GM18502 (cell line): ENCODE data around the gene CPA4.
A peak's percentile ranks its signal among the peaks of the same experiment; 100 is the strongest.

ENCODE experiments used
- ATAC-seq: cut with Tn5 transposase; IDR thresholded peaks from one replicate; pipeline ENCODE4 v1.9.1; 2021; ENCODE audit warnings: mild to moderate bottlenecking; ENCODE audit not compliant: unreplicated experiment, poor library complexity

Gene CPA4

GRCh38 chr7:130274983-130275591 lies 17.9 kb upstream of the CPA4 start:
- ATAC-seq: no peak

GRCh38 chr7:130275826-130276297 lies 17.1 kb upstream of the CPA4 start:
- ATAC-seq: no peak

DNA sequence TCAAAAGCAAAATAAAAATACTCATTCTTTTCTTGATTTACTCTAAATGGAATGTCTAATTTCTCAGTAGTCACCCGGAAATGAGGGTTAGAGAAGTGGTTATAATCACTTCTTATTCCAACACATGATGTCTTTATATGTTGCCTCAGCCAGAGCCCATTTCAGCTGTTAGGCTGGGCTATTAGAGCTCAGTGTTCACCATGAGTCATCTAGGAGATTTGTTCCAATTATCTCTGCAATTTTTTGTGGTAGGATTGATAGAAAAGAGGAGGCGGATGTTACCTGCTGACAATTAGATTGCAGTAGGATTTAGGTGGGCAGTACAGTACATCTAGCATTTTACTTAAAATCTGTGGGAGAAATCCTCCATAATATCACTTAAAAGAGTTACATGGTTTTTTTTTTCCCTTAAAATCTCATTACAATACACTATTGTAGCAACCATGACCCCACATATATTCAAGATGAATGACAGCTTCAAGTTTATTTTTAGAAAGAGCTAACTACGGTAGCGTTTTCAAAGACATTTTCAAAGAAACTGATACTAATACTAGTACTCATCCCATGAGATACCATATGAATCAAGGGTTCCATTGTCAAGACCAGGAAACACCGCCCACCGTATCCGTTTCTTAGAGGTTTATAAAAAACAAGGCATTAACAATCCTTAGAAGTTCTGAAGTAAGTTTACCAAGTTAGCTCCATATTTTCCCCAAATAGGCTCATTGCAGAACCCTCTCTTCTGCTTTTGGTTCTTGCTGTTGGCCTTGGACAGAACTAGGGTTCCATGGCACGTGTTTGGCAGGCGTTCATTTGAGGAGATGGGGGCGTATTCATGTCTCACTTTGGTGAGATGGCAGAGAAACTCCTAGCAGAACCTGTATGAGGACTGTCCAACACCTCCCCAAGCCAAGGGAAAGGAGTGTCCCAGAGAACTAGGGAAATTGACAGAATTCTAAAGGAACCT lies 15.9 kb upstream of the CPA4 start:
- ATAC-seq: no peak

- ATAC-seq: no peak
These were observed 15.0 kb upstream of the CPA4 start for GRCh38 chr7:130277763-130278643.

DNA sequence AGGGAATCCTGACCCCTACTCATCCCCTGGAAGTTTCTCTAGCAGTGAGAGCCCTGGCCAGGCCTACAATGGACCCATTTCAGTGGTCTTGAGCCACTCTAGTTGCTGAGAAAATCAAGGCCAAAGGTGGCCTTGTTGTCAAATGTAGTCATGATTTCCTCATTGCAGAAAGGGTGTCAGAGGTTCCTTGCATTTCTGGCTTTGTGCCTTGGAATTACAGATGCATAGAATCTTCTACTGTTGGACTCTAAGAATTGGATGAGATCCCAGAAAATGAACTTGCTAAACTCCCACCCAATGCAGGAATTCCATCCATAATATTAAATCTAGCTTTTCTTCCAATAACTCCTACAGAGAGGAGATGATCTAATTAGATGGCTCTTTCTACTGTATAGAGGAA lies 14.1 kb upstream of the CPA4 start:
- ATAC-seq: no peak

DNA sequence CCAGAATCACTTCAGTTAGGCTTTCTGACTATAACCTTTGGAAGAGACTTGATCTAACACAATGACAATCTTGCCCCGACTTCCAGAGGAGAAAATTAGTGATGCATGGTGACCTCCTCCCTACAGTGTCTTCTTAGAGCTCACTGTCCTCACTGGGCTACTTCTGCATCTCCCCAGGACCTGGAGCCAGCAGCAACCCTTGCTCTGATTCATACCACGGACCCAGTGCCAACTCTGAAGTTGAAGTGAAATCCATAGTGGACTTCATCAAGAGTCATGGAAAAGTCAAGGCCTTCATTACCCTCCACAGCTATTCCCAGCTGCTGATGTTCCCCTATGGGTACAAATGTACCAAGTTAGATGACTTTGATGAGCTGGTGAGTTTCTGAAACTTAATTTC lies 13.7 kb upstream of the CPA4 start:
- ATAC-seq: no peak

DNA sequence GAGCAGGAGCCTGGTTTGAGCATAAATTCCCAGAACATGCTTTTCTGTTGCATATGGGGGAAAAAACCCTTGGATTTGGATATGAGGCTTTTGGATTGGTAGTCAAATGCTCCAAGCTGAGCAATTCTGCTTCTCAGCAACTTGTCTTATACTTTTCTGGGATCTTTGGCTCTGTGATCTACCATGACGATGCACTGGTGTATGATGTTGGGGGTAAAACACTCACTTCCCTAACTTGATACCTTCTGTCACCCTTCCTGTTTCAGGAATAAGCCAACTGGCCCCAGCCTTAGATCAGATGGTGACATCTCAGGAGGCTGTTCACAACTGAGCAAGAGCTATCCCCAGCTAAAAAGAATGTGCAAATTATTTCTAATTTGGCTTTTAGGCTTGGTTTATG lies 13.1 kb upstream of the CPA4 start:
- no peak for ATAC-seq

DNA sequence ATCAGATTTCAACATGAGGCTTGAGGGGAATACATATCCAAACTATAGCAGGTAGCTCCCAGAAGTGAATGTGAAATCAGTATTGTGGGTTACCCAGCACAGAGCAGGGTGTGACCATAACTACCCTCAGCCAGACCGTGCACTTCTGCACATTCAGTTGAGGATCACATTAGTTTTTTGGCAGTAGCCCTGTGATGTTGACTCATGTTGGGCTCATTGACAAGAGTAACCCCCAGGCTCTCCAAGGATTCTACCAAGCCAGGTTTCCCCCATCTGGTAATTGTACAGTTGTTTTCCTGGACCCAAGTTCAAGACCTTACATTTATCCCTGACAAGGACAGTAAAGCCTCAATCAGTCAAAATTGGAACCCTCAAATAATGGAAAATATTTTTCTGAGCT lies 11.7 kb upstream of the CPA4 start:
- no peak for ATAC-seq

- ATAC-seq: no peak
These were observed 6.1 kb upstream of the CPA4 start for GRCh38 chr7:130286881-130287280.

DNA sequence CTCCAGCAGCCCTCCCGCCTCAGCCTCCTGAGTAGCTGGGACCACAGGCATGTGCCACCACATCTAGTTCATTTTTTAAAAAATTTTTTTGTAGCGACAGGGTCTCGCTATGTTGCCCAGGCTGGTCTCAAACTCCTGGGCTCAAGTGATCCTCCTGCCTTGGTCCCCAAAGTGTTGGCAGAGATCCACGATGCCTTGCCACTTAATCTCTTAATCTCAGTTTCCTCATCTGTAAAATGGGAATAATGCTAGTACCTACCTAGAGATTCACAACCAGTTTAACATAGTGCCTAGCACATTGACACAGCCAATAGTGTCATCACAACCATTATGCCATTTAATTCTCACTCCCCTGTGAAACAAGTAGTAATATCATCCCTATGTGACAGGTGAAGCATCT lies 4.8 kb upstream of the CPA4 start:
- ATAC-seq: no peak

DNA sequence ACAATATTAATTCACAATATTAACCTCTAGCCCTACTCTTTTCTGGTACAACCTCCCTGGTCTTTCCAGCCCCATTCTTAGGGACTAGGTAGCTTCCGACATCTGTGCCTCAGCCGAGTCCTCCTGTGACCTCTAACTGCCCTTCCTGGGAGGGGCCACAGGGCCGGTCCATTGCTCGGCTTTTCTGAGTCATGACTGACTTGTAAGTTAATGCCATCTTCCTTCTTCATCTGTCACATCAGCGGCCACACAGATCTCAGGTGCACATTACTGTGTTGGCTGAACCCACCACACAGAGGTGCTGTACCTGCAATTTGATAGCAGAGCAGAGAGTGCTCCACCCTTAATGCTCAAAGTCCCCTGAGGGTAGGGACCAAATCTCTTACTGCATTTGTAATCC lies 4.1 kb upstream of the CPA4 start:
- ATAC-seq: no peak

- ATAC-seq: no peak
These were observed 3.5 kb upstream of the CPA4 start for GRCh38 chr7:130289478-130289877.

GRCh38 chr7:130290745-130291144 lies 2.2 kb upstream of the CPA4 start:
- ATAC-seq: no peak

- peak; percentile 56 for ATAC-seq
These were observed 560 bp downstream of the CPA4 start for GRCh38 chr7:130293521-130293920.

DNA sequence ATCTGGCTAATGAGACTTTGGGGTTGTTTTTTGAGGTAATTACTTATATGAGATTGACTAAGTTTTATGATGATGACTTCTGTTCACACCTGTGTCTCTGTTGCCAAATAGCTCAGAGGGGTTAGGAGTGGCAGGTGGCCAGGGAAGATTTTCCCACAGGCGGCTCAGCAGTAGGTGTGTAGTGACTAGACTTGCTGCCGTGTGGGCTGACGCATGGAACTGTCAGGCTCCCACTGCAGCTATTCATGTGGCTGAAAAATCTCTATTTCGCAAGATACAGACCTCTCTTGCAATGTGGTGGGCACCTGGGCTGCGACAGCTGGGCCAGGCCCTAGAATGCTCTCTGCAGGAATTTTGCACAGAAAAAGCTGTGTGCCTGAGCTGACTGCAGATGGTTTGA lies 1.4 kb downstream of the CPA4 start:
- ATAC-seq: no peak

DNA sequence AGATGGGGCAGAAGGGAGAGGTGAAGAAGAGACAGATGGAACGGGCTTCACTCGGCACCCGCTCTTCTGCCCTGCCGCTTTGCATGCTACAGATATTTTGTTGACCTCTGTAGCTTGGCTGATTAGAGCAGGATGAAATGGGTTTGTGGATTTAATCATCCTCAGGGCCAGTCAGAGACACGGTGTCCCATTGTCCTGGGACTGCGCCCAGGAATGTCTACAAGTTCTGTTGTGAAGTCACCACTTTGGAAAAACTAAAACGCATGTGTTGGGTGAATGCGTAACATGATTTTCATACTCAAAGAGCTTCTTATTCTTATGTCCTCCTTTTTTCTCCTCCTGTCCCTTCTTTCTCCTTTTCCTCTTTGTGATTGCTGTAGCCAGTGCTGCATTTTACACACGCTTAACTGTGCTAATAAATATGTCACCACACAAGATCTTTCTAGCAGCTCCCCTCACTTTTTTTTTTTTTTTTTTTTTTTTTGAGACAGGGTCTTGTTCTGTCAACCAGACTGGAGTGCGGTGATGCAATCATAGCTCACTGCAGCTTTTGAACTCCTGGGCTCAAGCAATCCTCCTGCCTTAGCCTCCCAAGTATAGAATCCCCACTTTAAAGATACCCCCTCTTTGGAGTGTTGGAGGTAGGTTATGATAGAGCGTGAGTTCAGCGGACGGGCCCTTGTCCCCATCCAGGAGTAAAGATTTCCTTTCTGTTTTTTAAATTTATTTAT lies 3.4 kb downstream of the CPA4 start:
- ATAC-seq: no peak

DNA sequence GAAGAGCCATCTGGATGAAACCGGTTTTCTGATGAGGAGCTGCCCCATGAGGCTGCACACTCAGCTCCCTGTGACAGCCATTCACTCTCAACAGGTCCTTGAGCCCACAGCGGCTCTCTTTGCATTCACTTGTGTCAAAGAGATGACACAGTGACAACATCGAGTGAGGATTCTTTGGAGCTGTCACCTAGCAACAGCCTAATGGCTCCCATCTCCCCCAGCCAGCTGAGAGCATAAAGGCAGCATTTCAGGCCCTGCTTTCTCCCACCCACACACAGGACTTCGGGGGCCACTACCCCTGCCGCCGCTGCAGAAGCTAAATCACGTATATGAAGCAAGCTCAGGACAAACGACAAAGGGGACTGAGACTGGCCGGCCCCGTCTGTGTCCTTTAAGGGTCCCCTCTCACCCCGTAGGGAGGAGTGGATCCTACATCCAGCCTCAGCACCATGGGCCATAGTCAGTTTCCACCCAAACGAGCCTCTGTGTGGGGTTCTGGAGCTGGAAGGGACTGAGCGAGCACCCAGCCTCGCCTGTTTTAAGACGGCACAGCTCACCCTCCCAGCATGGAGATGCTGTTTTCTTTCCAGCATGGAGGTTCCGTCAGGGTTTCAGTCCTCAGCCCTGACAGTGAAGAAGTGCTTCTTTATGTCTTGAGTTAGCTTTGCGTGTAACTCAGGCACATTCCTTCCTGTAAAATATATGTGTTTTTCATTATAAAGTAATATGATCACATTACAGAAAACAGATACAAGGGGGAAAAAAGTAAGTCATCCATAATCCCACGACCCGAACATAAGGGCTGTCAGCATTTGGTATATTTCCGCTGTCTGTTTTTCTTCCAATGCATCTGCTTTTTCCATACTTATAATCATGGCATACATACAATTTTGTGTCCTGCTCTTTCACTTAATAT lies 4.9 kb downstream of the CPA4 start:
- no peak for ATAC-seq

DNA sequence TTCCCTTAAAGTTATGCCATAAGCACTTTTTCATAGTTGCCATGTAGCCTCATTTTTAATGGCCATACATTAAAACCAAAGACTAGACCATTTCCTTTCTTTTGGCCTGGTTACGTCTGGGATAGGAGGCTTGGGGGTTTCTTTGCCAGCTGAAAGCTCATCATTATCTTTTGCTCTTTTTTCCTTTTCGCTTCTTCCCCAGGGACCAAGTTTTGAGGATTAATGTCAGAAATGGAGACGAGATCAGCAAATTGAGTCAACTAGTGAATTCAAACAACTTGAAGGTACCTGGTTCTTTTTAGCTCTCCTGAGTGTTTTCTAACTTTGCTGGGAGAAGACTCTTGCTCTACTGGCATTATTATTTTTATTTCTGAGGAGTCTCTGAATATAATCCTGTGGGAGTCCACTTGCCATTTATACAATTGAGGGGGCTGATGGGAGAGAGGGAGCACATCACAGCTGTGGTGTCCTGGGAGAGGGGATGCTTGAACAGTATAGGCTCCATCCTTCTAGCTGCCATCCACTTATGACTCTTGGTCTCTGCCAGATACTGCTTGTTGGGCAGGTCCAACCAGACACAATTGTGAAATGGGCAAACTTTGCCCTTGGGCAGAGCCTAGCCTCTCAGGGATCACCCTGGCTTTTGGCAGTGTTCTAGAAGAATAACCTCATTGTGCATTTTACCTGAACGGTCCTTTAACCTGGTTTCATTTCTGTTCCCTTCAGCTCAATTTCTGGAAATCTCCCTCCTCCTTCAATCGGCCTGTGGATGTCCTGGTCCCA lies 5.8 kb downstream of the CPA4 start:
- ATAC-seq: no peak
